ENCODE results near the gene SVBP. TPM values are rescaled to one million over a fixed set of nuclear protein-coding genes. Genes with fewer than 3 reads are reported as not detected.

SVBP gene
- total and polyA plus RNA-seq, 2 experiments from 2014 or later = 16.8 to 28.5 TPM

- Histone ChIP-seq H3K9me2 (ENCODE audit: insufficient read depth) (no peaks in the 10 kb centered on the region), H3K79me2 (ENCODE audit: insufficient read depth) (no peaks in the 10 kb centered on the region), H3K27ac (peak overlapping the region; percentile 67), H3K4me3 (peak overlapping the region; percentile 52), H3F3A (ENCODE audit: insufficient read depth) (peaks cover 10% of the 10 kb centered on the region; the same call in 1 of the 2 replicates), H3K4me2 (ENCODE audit: unreplicated experiment) (peak overlapping the region; percentile 67), H3K9me3 (ENCODE audit: low read depth) (no peaks in the 10 kb centered on the region), H4K20me1 (ENCODE audit: insufficient read depth) (no peaks in the 10 kb centered on the region), H3K36me3 (ENCODE audit: low read depth) (no peaks in the 10 kb centered on the region), H3K27me3 (replicated peaks; ENCODE audit: insufficient read depth) (no peaks in the 10 kb centered on the region), H2AFZ (peak overlapping the region; percentile 47), H3K9ac (peak overlapping the region; percentile 36), H3K4me1 (ENCODE audit: insufficient read depth) (peaks cover 3% of the 10 kb centered on the region; the same call in 1 of the 2 replicates)
- peak; percentile 81 for DNase-seq
- WGBS, 2 experiments (ENCODE audit: low coverage in 1 of 2, low lambda C conversion rate in 2 of 2, missing lambda C conversion rate in 2 of 2) = 9 to 10% methylated on average over 8 of the region's 8 CpGs
- TF ChIP-seq EZH2 (IDR thresholded peaks at IDR 0.05; ENCODE audit: insufficient read depth, poor library complexity, severe bottlenecking) (no peak), EZH2phosphoT487 (IDR thresholded peaks at IDR 0.05; ENCODE audit: insufficient read depth, low read depth) (no peak)
- in situ Hi-C loops (cut with MboI) = no loop called here
Measured at GRCh38 chr1:42801832-42802473, 15.2 kb downstream of the SVBP start.

GRCh38 chr1:42797979-42798378 lies 19.2 kb downstream of the SVBP start:
- Histone ChIP-seq H3F3A (ENCODE audit: insufficient read depth) (peaks cover 10% of the 10 kb centered on the region; the same call in 1 of the 2 replicates), H3K27me3 (replicated peaks; ENCODE audit: insufficient read depth) (no peaks in the 10 kb centered on the region), H3K4me1 (ENCODE audit: insufficient read depth) (peaks cover 3% of the 10 kb centered on the region; the same call in 1 of the 2 replicates), H3K79me2 (ENCODE audit: insufficient read depth) (no peaks in the 10 kb centered on the region), H3K36me3 (ENCODE audit: low read depth) (no peaks in the 10 kb centered on the region), H3K9me3 (ENCODE audit: low read depth) (no peaks in the 10 kb centered on the region), H3K9ac (no peak overlapping the region), H2AFZ (no peak overlapping the region), H4K20me1 (ENCODE audit: insufficient read depth) (no peaks in the 10 kb centered on the region), H3K27ac (no peak overlapping the region), H3K4me3 (no peak overlapping the region), H3K4me2 (ENCODE audit: unreplicated experiment) (no peak overlapping the region), H3K9me2 (ENCODE audit: insufficient read depth) (no peaks in the 10 kb centered on the region)
- in situ Hi-C loops (cut with MboI) = no loop called here
- DNase-seq = no peak
- TF ChIP-seq EZH2phosphoT487 (IDR thresholded peaks at IDR 0.05; ENCODE audit: insufficient read depth, low read depth) (no peak), EZH2 (IDR thresholded peaks at IDR 0.05; ENCODE audit: insufficient read depth, poor library complexity, severe bottlenecking) (no peak)
- 92 to 93% methylated on average over 5 of the region's 5 CpGs for WGBS, 2 experiments (ENCODE audit: low coverage in 1 of 2, low lambda C conversion rate in 2 of 2, missing lambda C conversion rate in 2 of 2)

DNA sequence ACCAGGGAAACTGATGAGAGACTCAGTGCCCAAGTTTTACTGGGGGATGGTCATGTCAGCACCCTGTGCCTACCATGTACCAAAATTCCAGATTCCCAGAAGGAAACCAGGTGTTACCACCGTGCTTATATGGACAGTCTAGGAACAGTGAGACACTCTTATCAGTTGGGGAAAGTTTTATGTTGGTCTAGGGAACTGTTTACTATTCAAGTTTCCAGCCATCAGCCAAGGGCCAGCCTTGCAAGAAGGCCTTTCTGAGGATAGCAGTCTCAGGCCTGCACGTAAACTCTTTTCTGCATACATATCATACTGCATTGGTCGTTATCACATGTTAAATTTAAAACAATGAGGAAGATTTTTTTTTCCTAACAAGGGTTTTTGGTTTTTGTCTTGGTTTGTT lies 19.8 kb downstream of the SVBP start:
- no peaks in the 10 kb centered on the region for H4K20me1 ChIP-seq (ENCODE audit: insufficient read depth)
- H3K4me2 ChIP-seq (ENCODE audit: unreplicated experiment) = no peak overlapping the region
- H3K9me3 ChIP-seq (ENCODE audit: low read depth) = no peaks in the 10 kb centered on the region
- in situ Hi-C loops (cut with MboI) = no loop called here
- H3K9ac ChIP-seq = no peak overlapping the region
- H3F3A ChIP-seq (ENCODE audit: insufficient read depth) = peaks cover 7% of the 10 kb centered on the region; the same call in 1 of the 2 replicates
- H3K27me3 ChIP-seq (replicated peaks; ENCODE audit: insufficient read depth) = no peaks in the 10 kb centered on the region
- H3K4me3 ChIP-seq = no peak overlapping the region
- TF ChIP-seq EZH2phosphoT487 (IDR thresholded peaks at IDR 0.05; ENCODE audit: insufficient read depth, low read depth) (no peak), EZH2 (IDR thresholded peaks at IDR 0.05; ENCODE audit: insufficient read depth, poor library complexity, severe bottlenecking) (no peak)
- H3K27ac ChIP-seq = no peak overlapping the region
- peaks cover 2% of the 10 kb centered on the region; the same call in 1 of the 2 replicates for H3K4me1 ChIP-seq (ENCODE audit: insufficient read depth)
- H3K9me2 ChIP-seq (ENCODE audit: insufficient read depth) = no peaks in the 10 kb centered on the region
- no peaks in the 10 kb centered on the region for H3K79me2 ChIP-seq (ENCODE audit: insufficient read depth)
- WGBS, 2 experiments (ENCODE audit: low coverage in 1 of 2, low lambda C conversion rate in 2 of 2, missing lambda C conversion rate in 2 of 2) = 66 to 68% methylated on average over 3 of the region's 3 CpGs
- H2AFZ ChIP-seq = no peak overlapping the region
- H3K36me3 ChIP-seq (ENCODE audit: low read depth) = no peaks in the 10 kb centered on the region
- DNase-seq = no peak

DNA sequence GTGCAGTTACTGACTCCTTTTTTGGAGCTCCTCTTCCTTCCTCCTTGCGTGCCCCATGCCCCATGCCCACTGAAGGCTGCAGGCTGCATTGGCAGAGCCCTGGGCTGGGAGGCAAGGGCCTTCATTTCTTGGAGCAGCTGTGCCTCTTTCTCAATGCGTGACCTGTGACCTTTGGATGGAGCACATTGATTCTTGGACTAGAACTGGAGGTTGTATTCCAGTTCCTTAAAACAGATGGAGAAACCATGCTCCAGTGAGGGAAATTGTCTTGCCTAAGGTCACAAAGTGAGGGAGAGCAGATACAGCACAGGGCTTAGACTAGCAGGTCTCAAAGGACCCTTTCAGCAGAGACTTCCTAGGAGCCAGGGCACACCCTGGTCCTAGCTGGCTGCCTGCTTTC lies 23.4 kb downstream of the SVBP start:
- 27 to 35% methylated on average over 2 of the region's 2 CpGs for WGBS, 2 experiments (ENCODE audit: low coverage in 1 of 2, low lambda C conversion rate in 2 of 2, missing lambda C conversion rate in 2 of 2)
- Histone ChIP-seq H3K4me3 (no peak overlapping the region), H3K79me2 (ENCODE audit: insufficient read depth) (no peaks in the 10 kb centered on the region), H3K36me3 (ENCODE audit: low read depth) (no peaks in the 10 kb centered on the region), H4K20me1 (ENCODE audit: insufficient read depth) (no peaks in the 10 kb centered on the region), H3K4me2 (ENCODE audit: unreplicated experiment) (no peak overlapping the region), H3K9me2 (ENCODE audit: insufficient read depth) (no peaks in the 10 kb centered on the region), H3K27ac (no peak overlapping the region), H3K4me1 (ENCODE audit: insufficient read depth) (no peaks in the 10 kb centered on the region), H3F3A (ENCODE audit: insufficient read depth) (no peaks in the 10 kb centered on the region), H3K9me3 (ENCODE audit: low read depth) (no peaks in the 10 kb centered on the region), H3K9ac (no peak overlapping the region), H3K27me3 (replicated peaks; ENCODE audit: insufficient read depth) (no peaks in the 10 kb centered on the region), H2AFZ (no peak overlapping the region)
- TF ChIP-seq EZH2 (IDR thresholded peaks at IDR 0.05; ENCODE audit: insufficient read depth, poor library complexity, severe bottlenecking) = no peak
- no peak for TF ChIP-seq EZH2phosphoT487 (IDR thresholded peaks at IDR 0.05; ENCODE audit: insufficient read depth, low read depth)
- in situ Hi-C loops (cut with MboI) = no loop called here
- DNase-seq = no peak
